Mesodermal cell (in vitro differentiated cells): Measurements from ENCODE around the gene MYO7A.

ENCODE experiments used
- H3K27ac ChIP-seq: 2 replicates; pipeline ENCODE4 v1.7.0; 2013; ENCODE audit warnings: mild to moderate bottlenecking, low read depth, low read length, moderate library complexity; ENCODE audit not compliant: severe bottlenecking
- H3K36me3 ChIP-seq: 2 replicates; pipeline ENCODE4 v1.7.1; 2013; ENCODE audit warnings: mild to moderate bottlenecking, low read length, moderate library complexity; ENCODE audit not compliant: control insufficient read depth, insufficient read depth
- H3K4me1 ChIP-seq: one replicate; pipeline ENCODE4 v1.7.1; 2013; ENCODE audit warnings: mild to moderate bottlenecking, low read length; ENCODE audit not compliant: insufficient read depth, control insufficient read depth, poor library complexity, severe bottlenecking
- H3K4me3 ChIP-seq: 2 replicates; pipeline ENCODE4 v1.7.0; 2013; ENCODE audit warnings: low read length, control low read depth, mild to moderate bottlenecking; ENCODE audit not compliant: insufficient read depth, poor library complexity, severe bottlenecking; ENCODE audit errors: extremely low read depth
- H3K9me3 ChIP-seq: 2 replicates; pipeline ENCODE4 v1.7.1; 2013; ENCODE audit warnings: mild to moderate bottlenecking, low read length, moderate library complexity; ENCODE audit not compliant: control insufficient read depth
- WGBS, 2 experiments: methylation state at CpG; one replicate each; pipeline ENCODE4 v1.1.5; 2013; ENCODE audit warnings: missing lambda C conversion rate in 2 of 2; ENCODE audit not compliant: insufficient coverage in 2 of 2; 5-methylcytosine and 5-hydroxymethylcytosine counted together

Gene MYO7A

GRCh38 chr11:77179681-77180080, 51.6 kb downstream of the MYO7A start:
- Histone ChIP-seq H3K9me3 (no peaks in the 10 kb centered on the region), H3K4me3 (no peak overlapping the region), H3K36me3 (no peaks in the 10 kb centered on the region), H3K27ac (no peak overlapping the region), H3K4me1 (peaks cover 11% of the 10 kb centered on the region)
- WGBS, 2 experiments = 95 to 98% methylated on average over 19 of the region's 19 CpGs

DNA sequence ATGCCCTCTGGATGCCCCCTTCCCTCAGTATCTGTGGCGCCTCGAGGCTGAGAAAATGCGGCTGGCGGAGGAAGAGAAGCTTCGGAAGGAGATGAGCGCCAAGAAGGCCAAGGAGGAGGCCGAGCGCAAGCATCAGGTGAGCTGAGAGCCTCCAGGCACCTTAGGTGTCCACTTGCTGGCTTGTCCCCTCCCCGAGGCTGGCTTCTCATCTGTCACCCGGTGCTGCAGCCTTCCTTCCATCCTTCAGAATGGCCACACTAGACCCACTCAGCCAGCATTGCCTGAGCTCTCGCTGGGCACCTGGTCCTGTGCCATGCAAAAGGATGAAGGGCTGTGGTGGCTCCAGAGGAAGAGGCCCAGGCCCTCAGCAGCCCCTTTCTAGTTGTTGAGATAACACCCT, 52.3 kb downstream of the MYO7A start:
- no peaks in the 10 kb centered on the region for H3K9me3 ChIP-seq
- WGBS, 2 experiments = 67 to 91% methylated on average over 1 to 9 of the region's 11 CpGs
- no peak overlapping the region for H3K4me3 ChIP-seq
- H3K27ac ChIP-seq = no peak overlapping the region
- peaks cover 11% of the 10 kb centered on the region for H3K4me1 ChIP-seq
- no peaks in the 10 kb centered on the region for H3K36me3 ChIP-seq

DNA sequence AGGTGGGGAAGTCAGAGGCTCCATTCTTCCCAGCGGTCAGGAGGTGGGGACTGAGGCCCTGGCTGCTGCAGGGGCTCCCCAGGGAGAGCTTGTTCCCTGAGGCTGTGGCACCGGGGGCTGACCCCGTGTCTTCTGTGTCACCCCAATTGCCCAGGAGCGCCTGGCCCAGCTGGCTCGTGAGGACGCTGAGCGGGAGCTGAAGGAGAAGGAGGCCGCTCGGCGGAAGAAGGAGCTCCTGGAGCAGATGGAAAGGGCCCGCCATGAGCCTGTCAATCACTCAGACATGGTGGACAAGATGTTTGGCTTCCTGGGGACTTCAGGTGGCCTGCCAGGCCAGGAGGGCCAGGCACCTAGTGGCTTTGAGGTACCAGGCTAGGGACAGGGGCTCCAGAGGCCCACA, 53.2 kb downstream of the MYO7A start:
- WGBS, 2 experiments = 92 to 94% methylated on average over 7 to 11 of the region's 11 CpGs

GRCh38 chr11:77181799-77182541, 53.9 kb downstream of the MYO7A start:
- Histone ChIP-seq H3K4me3 (no peak overlapping the region), H3K27ac (no peak overlapping the region), H3K36me3 (no peaks in the 10 kb centered on the region), H3K4me1 (no peaks in the 10 kb centered on the region), H3K9me3 (no peaks in the 10 kb centered on the region)
- WGBS, 2 experiments = 88 to 93% methylated on average over 19 to 20 of the region's 22 CpGs

More for the DNA sequence above, 53.2 kb downstream of the MYO7A start:
- H3K9me3 ChIP-seq = no peaks in the 10 kb centered on the region
- H3K4me1 ChIP-seq = peaks cover 2% of the 10 kb centered on the region
- H3K27ac ChIP-seq = no peak overlapping the region
- no peak overlapping the region for H3K4me3 ChIP-seq
- H3K36me3 ChIP-seq = no peaks in the 10 kb centered on the region

DNA sequence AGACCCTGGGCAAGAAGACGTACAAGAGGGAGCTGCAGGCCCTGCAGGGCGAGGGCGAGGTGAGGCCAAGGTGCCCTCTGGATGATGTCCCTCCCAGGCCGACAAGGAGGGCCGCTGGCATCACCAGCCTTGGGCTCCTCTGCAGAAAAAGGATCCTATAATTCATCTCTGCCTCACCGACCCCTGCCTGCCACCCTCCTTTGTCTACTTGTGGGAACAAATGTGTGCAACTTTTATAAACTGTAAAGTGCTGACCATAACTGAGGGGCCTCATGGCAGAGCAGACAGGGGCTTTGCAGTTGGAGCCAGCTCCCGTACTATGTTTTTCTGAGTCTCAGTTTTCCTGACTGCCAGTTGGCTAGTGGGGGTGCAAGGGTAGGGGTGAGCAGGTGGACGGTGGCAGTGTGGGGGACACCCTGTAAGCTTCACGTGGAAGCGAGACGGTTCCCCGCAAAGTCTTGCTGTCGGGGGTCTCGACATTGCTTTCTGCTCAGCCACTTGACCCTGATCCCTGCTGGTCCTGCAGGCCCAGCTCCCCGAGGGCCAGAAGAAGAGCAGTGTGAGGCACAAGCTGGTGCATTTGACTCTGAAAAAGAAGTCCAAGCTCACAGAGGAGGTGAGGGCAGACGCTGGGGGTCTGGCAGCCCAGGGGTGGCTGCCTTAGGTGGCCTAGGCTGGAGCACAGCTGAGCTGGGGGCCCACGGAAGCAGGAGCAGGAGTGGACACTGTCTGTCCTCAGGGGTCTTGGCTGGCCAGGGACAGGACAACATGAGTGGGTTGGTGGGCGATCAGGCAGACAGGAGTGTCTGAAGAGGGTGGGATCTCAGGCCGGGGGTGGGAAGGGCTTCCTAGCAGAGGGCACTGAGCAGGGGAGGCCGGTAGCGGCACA, 54.7 kb downstream of the MYO7A start:
- Histone ChIP-seq H3K36me3 (no peaks in the 10 kb centered on the region), H3K27ac (no peak overlapping the region), H3K4me3 (no peak overlapping the region), H3K4me1 (no peaks in the 10 kb centered on the region), H3K9me3 (no peaks in the 10 kb centered on the region)
- 90 to 97% methylated on average over 15 to 18 of the region's 21 CpGs for WGBS, 2 experiments

DNA sequence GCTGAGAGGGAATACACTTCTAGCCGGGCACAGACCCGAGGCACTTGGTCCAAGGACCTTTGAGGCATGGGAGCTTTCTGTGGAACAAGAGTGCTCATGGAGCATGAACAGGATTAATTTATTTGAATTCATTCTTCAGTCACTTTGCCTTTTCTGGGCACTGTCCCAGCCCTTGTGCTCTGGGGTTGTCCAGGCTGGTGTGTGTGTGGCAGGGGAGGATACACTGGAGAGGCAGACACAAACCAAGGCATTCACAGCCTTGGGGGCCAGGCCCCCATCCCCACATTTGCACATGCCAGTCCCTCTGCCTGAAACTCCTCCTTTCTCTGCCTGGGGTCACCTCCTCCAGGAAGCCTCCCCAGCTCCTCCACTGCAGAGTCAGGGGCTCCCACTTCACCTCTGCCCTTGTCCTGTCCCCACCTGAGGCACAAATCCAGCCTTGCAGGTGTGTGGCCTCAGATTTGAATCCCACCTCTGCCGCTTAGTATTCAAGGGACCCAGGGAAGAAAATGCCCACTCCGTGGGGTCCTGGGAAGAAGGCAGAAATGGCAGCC, 55.5 kb downstream of the MYO7A start:
- H3K36me3 ChIP-seq = no peaks in the 10 kb centered on the region
- H3K9me3 ChIP-seq = no peaks in the 10 kb centered on the region
- H3K4me3 ChIP-seq = no peak overlapping the region
- WGBS, 2 experiments = 91 to 95% methylated on average over 2 to 4 of the region's 4 CpGs
- H3K27ac ChIP-seq = no peak overlapping the region
- no peaks in the 10 kb centered on the region for H3K4me1 ChIP-seq

DNA sequence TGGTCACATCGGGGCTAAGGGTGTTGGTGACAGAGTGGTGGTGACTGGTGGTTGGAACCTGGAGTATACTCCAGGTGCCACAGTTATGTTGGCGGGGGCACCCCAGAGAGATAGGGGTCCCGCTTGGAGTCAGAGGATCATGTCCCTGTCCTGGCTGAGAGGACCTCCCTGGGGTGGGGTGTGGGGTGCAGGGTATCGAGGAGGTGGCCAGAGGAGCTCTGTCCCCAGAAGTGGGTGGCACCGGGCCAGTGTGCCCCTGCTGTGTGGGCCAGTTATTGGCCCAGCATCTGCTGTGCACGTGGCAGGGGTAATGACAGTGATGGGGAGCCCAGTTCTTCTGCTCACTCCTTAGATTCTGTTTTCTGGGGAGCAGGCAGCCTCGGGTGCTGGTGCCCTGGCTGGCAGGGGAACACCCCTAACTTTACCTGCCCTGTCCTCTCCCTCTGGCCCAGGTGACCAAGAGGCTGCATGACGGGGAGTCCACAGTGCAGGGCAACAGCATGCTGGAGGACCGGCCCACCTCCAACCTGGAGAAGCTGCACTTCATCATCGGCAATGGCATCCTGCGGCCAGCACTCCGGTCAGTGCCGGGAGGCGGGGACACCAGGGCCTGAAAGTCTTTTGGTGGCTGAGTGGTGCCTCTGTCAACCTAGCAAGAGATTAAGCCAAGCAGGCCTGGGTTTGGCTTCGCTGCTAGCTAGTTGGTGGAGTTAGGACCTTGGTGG, 56.3 kb downstream of the MYO7A start:
- H3K4me1 ChIP-seq = no peaks in the 10 kb centered on the region
- WGBS, 2 experiments = 90 to 92% methylated on average over 13 to 14 of the region's 15 CpGs
- H3K9me3 ChIP-seq = no peaks in the 10 kb centered on the region
- no peak overlapping the region for H3K4me3 ChIP-seq
- H3K36me3 ChIP-seq = no peaks in the 10 kb centered on the region
- H3K27ac ChIP-seq = no peak overlapping the region

DNA sequence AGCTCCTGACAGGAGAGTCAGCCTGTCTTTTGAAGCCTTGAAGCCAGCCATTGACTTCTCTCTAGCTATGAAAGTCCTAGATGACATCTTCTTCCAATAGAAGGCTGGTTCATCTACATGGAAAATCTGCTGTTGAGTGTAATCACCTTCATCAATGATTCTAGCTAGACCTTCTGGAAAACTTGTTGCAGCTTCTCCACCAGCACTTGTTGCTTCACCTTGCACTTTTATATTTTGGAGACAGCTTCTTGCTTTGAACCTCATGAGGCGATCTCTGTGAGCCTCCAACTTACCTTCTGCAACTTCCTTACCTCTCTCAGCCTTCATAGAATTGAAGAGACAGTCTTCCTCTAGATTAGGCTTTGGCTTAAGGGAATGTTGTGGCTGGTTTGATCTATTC, 58.3 kb downstream of the MYO7A start:
- WGBS, 2 experiments = 83% methylated on average over 1 of the region's 1 CpG; no CpG with 5 or more reads in 1 of the 2 experiments
- no peaks in the 10 kb centered on the region for H3K4me1 ChIP-seq
- H3K9me3 ChIP-seq = no peaks in the 10 kb centered on the region

GRCh38 chr11:77187111-77187750, 59.2 kb downstream of the MYO7A start:
- Histone ChIP-seq H3K36me3 (no peaks in the 10 kb centered on the region), H3K9me3 (no peaks in the 10 kb centered on the region), H3K4me3 (no peak overlapping the region), H3K4me1 (no peaks in the 10 kb centered on the region), H3K27ac (no peak overlapping the region)
- WGBS, 2 experiments = 85 to 90% methylated on average over 4 to 7 of the region's 9 CpGs

More for the DNA sequence above, 58.3 kb downstream of the MYO7A start:
- Histone ChIP-seq H3K27ac (no peak overlapping the region), H3K36me3 (no peaks in the 10 kb centered on the region), H3K4me3 (no peak overlapping the region)
